Heart left ventricle (tissue), 13 donors: ENCODE measurements around the gene KCNMB4.

ENCODE experiments used
- CTCF ChIP-seq, 12 donors: fragments of 200-600 bp; sonication (generic) in 4 of 12; IDR thresholded peaks; one replicate each; pipeline versions ENCODE4 v1.5.0 to v1.8.0; 2018 to 2022; ENCODE audit warnings: antibody characterized with exemption in 12 of 12, mild to moderate bottlenecking in 5 of 12
- POLR2A ChIP-seq, 2 donors: fragments of 450-650 bp; IDR thresholded peaks; one replicate each; pipeline ENCODE4 v1.6.1; 2017; ENCODE audit warnings: antibody characterized with exemption in 2 of 2, mild to moderate bottlenecking in 2 of 2, moderate library complexity in 2 of 2
- donor health status: ischemic (EF 13 %, LVEDD 7.1; RV severe dilation, severe dysfunction).
- donor health status: DM: no; HTN: yes; CAD: no.
- donor health status: DM: no; HTN: no; CAD: no.
- donor health status: ischemic (EF 25% LVEDD 6.9; RV normal size, moderate dysfunction).
- donor health status: ischemic (EF 25% LVEDD 5.7; RV mildly dilated, moderate dysfunction).
- donor health status: ischemic (EF 35%, LVEDD 5.7; RV mildly dilated, moderate dysfunction).
- donor health status: nonischemic (EF 11% LVEDD 7.7; RV severe dilation, severe dysfunction).
- donor health status: DM: yes; HTN: yes; CAD: no.
- donor health status: PGD.
- donor health status: ischemic (EF 29% LVEDD 5.4; RV normal size, mild dysfunction).
- donor health status: nonischemic (EF 23%, LVEDD 6.1; RV moderate dilation, normal function).

GRCh38 chr12:70334742-70335141 is 31.3 kb upstream of the KCNMB4 start:
- TF ChIP-seq CTCF (IDR thresholded peaks at IDR 0.05): no peak
- no peak for TF ChIP-seq POLR2A (IDR thresholded peaks at IDR 0.05)
